GM12878 (cell line): ENCODE measurements around the gene LARGE1. TPM values are rescaled to one million over a fixed set of nuclear protein-coding genes. Genes with fewer than 3 reads are reported as not detected.

Experiments
- ATAC-seq: fragments of 200-7000 bp; cut with Tn5 transposase; 3 replicates; pipeline ENCODE4 v1.9.1; 2020; ENCODE audit warnings: mild to moderate bottlenecking, moderate library complexity
- BruUV-seq: library from RNA; stranded (reverse); fragments of 400-500 nt; replicated peaks from 2 replicates; lab custom pipeline; 2021; lab: Mats Ljungman, UMichigan
- CTCF ChIA-PET: fragments of 300-600 bp; sonication (Branson Sonifier 250); formaldehyde crosslinking; extraction: SDS; loops from one replicate; lab custom pipeline; 2021; ENCODE audit warnings: inconsistent platforms; lab: Yijun Ruan, JAX
- POLR2A ChIA-PET: fragments of 350-600 bp; formaldehyde crosslinking; extraction: SDS; loops from one replicate; lab custom pipeline; 2021; ENCODE audit warnings: inconsistent platforms; lab: Charles Lee
- RAD21 ChIA-PET: fragments of 300-600 bp; sonication (Branson Sonifier 250); formaldehyde crosslinking; loops from one replicate; lab custom pipeline; 2023; ENCODE audit warnings: antibody characterized with exemption; ENCODE audit not compliant: unreplicated experiment; lab: Charles Lee
- SMC1A ChIA-PET: fragments of 300-600 bp; sonication (Branson Sonifier 250); formaldehyde crosslinking; loops from one replicate; lab custom pipeline; 2023; ENCODE audit not compliant: unreplicated experiment, uncharacterized antibody; lab: Charles Lee
- DNase-seq: peaks from one replicate; pipeline ENCODE4 v3.0.0-alpha.2; 2011; ENCODE audit warnings: low read depth, low spot score
- FAIRE-seq: peaks from 3 replicates; lab custom pipeline; 2011; peaks lifted over from hg19 to GRCh38; lab: Jason Lieb, UNC
- H2AFZ ChIP-seq: 2 replicates; pipeline ENCODE4 v1.6.0; 2011; ENCODE audit warnings: low read depth, low read length, control low read depth; ENCODE audit not compliant: control insufficient read depth
- H3K27ac ChIP-seq: 2 replicates; pipeline ENCODE4 v1.5.1; 2011; ENCODE audit warnings: control low read depth; ENCODE audit not compliant: control insufficient read depth, insufficient read depth
- H3K27me3 ChIP-seq, 2 experiments: replicated peaks in 1 of 2; 2 replicates each; pipeline versions ENCODE4 v1.6.0 to v1.6.1; 2011; ENCODE audit warnings: low read length in 1 of 2; ENCODE audit not compliant: control insufficient read depth in 2 of 2, insufficient read depth in 2 of 2
- H3K36me3 ChIP-seq, 2 experiments: 2 replicates each; pipeline ENCODE4 v1.5.1; 2011; ENCODE audit warnings: low read length in 1 of 2; ENCODE audit not compliant: control insufficient read depth in 2 of 2, insufficient read depth in 2 of 2
- H3K4me1 ChIP-seq: 2 replicates; pipeline ENCODE4 v1.6.1; 2011; ENCODE audit warnings: mild to moderate bottlenecking, low read length, moderate library complexity, mixed read lengths; ENCODE audit not compliant: control insufficient read depth, insufficient read depth
- H3K4me2 ChIP-seq: 2 replicates; pipeline ENCODE4 v1.6.0; 2011; ENCODE audit warnings: control low read depth; ENCODE audit not compliant: control insufficient read depth, insufficient read depth
- H3K4me3 ChIP-seq: fragments of 200-600 bp; sonication (generic); 2 replicates; pipeline ENCODE4 v1.5.1; 2016
- H3K79me2 ChIP-seq: 2 replicates; pipeline ENCODE4 v1.6.0; 2011; ENCODE audit warnings: low read length; ENCODE audit not compliant: control insufficient read depth, insufficient read depth
- H3K9ac ChIP-seq: 2 replicates; pipeline ENCODE4 v1.8.0; 2011; ENCODE audit warnings: low read length, control low read depth, mixed read lengths; ENCODE audit not compliant: control insufficient read depth, insufficient read depth
- H3K9me3 ChIP-seq: replicated peaks from 3 replicates; pipeline ENCODE4 v1.5.1; 2011; ENCODE audit warnings: mild to moderate bottlenecking, low read length; ENCODE audit not compliant: control insufficient read depth, insufficient read depth
- H4K20me1 ChIP-seq: 2 replicates; pipeline ENCODE4 v1.6.0; 2011; ENCODE audit not compliant: control insufficient read depth, insufficient read depth
- BACH1 ChIP-seq: fragments of 450-650 bp; IDR thresholded peaks from 2 replicates; pipeline ENCODE4 v1.6.1; 2017; ENCODE audit warnings: mild to moderate bottlenecking, borderline replicate concordance
- BHLHE40 ChIP-seq, 2 experiments: fragments of 450-650 bp in 1 of 2; IDR thresholded peaks; 2 replicates each; pipeline ENCODE4 v1.6.1; 2011 to 2017; ENCODE audit warnings: low read depth in 2 of 2, borderline replicate concordance in 1 of 2, improper control_type of control experiment in 1 of 2, low read length in 1 of 2, mild to moderate bottlenecking in 1 of 2
- CBX3 ChIP-seq: fragments of 200-600 bp; sonication (generic); IDR thresholded peaks from 2 replicates; pipeline ENCODE4 v1.6.1; 2016; ENCODE audit warnings: low read depth, borderline replicate concordance
- EED ChIP-seq: sonication (generic); IDR thresholded peaks from 2 replicates; pipeline ENCODE4 v1.6.1; 2016; ENCODE audit warnings: antibody characterized with exemption, low read depth
- FOXM1 ChIP-seq: IDR thresholded peaks from 2 replicates; pipeline ENCODE4 v1.6.1; 2012; ENCODE audit warnings: low read depth, mild to moderate bottlenecking, inconsistent platforms, low read length, moderate library complexity
- HDAC6 ChIP-seq: fragments of 200-600 bp; sonication (generic); IDR thresholded peaks from one replicate; pipeline ENCODE4 v1.8.0; 2017; ENCODE audit warnings: antibody characterized with exemption; ENCODE audit not compliant: unreplicated experiment
- IKZF1 ChIP-seq: fragments of 450-650 bp; conservative IDR thresholded peaks from 2 replicates; pipeline ENCODE4 v1.6.1; 2017; ENCODE audit warnings: antibody characterized with exemption, mild to moderate bottlenecking
- JUNB ChIP-seq: IDR thresholded peaks from 2 replicates; pipeline ENCODE4 v1.6.1; 2016; ENCODE audit warnings: antibody characterized with exemption, mild to moderate bottlenecking
- JUND ChIP-seq: IDR thresholded peaks from 2 replicates; pipeline ENCODE4 v1.6.1; 2012; ENCODE audit warnings: low read depth, mild to moderate bottlenecking, low read length, improper control_type of control experiment, moderate library complexity
- NFIC ChIP-seq: IDR thresholded peaks from 2 replicates; pipeline ENCODE4 v1.6.1; 2012; ENCODE audit warnings: low read depth, mild to moderate bottlenecking, inconsistent platforms, low read length, moderate library complexity
- NFYA ChIP-seq: IDR thresholded peaks from 2 replicates; pipeline ENCODE4 v1.6.1; 2011; ENCODE audit warnings: low read depth, mild to moderate bottlenecking, low read length, improper control_type of control experiment, borderline replicate concordance
- PAX5 ChIP-seq: IDR thresholded peaks from 2 replicates; pipeline ENCODE4 v1.6.1; 2011; ENCODE audit warnings: low read depth, low read length, borderline replicate concordance
- RUNX3 ChIP-seq: IDR thresholded peaks from 2 replicates; pipeline ENCODE4 v1.6.1; 2012; ENCODE audit warnings: low read length, inconsistent platforms
- TAF1 ChIP-seq: IDR thresholded peaks from 2 replicates; pipeline ENCODE4 v1.6.1; 2011; ENCODE audit warnings: mild to moderate bottlenecking, low read depth, low read length, borderline replicate concordance
- TCF7 ChIP-seq: IDR thresholded peaks from 2 replicates; pipeline ENCODE4 v1.6.1; 2014; ENCODE audit warnings: antibody characterized with exemption, borderline replicate concordance
- USF1 ChIP-seq: IDR thresholded peaks from 2 replicates; pipeline ENCODE4 v1.6.1; 2011; ENCODE audit warnings: borderline replicate concordance, low read depth, mild to moderate bottlenecking, moderate library complexity, mixed read lengths, low read length; ENCODE audit not compliant: insufficient read depth; ENCODE audit errors: extremely low read length
- ZNF207 ChIP-seq: fragments of 450-650 bp; IDR thresholded peaks from 2 replicates; pipeline ENCODE4 v1.6.1; 2014; ENCODE audit warnings: antibody characterized with exemption, mild to moderate bottlenecking, borderline replicate concordance
- ZNF592 ChIP-seq: fragments of 450-650 bp; IDR thresholded peaks from 2 replicates; pipeline ENCODE4 v1.6.1; 2017; ENCODE audit warnings: mild to moderate bottlenecking, moderate library complexity
- WGBS: methylation state at CpG from one replicate; pipeline ENCODE4 v1.1.6; 2016; ENCODE audit warnings: low lambda C conversion rate; ENCODE audit not compliant: insufficient replicate concordance, insufficient coverage; ENCODE audit errors: missing lambda C conversion rate; 5-methylcytosine and 5-hydroxymethylcytosine counted together
- in situ Hi-C: fragments of 300-500 bp; cut with MboI; formaldehyde crosslinking; loops from 9 replicates; pipeline ENCODE4 v1.14.3; 2018; ENCODE audit warnings: mixed read lengths
- intact Hi-C: fragments of 100-400 bp; cut with micrococcal nuclease; formaldehyde crosslinking; loops from one replicate; pipeline ENCODE4 v1.14.2; 2022; ENCODE audit not compliant: unreplicated experiment
- polyA plus RNA-seq, 11 experiments: library from polyadenylated mRNA; depleted of rRNA in 4 of 11; unstranded in 6 of 11; stranded (reverse) in 5 of 11; fragments of >200 nt; fragmentation: Nextera tagmentation in 4 of 11; fragmentation: Illumina TruSeq in 1 of 11; extraction: Ambion mirVana in 4 of 11; extraction: Trizol in 1 of 11; gene quantifications; 1 replicate in 1 of 11; 2 replicates in 10 of 11; pipeline versions ENCODE4 v1.2.1 to v1.2.3, GENCODE V29; 2011 to 2016; ENCODE audit warnings: inconsistent platforms in 2 of 11, missing spikeins in 2 of 11, low read depth in 1 of 11
- total RNA-seq, 4 experiments: library from RNA; depleted of rRNA in 3 of 4; stranded (reverse); fragments of >200 nt in 3 of 4; fragmentation: Illumina TruSeq in 1 of 4; extraction: Trizol in 1 of 4; gene quantifications; 2 replicates each; pipeline versions ENCODE4 v1.2.1 to v1.2.3, GENCODE V29; 2013 to 2021

LARGE1 gene
- total and polyA plus RNA-seq, 10 of the 15 experiments (the other 5 are each of a cell fraction or from before 2014, with no cell fraction given) = 3.2 to 41.4 (median 17.3) TPM

GRCh38 chr22:33321466-33321865, 598.8 kb downstream of the LARGE1 start:
- H3K4me1 ChIP-seq = peaks cover 34% of the 10 kb centered on the region
- H2AFZ ChIP-seq = peak overlapping the region; percentile 20; the same call in 1 of the 2 replicates
- H3K36me3 ChIP-seq = peaks cover 0 to 2% of the 10 kb centered on the region in 2 experiments; a peak in 2 of 4 replicates
- no peaks in the 10 kb centered on the region for H4K20me1 ChIP-seq
- peak; percentile 12; the same call in 2 of the 3 replicates for ATAC-seq
- ChIA-PET RAD21 (interaction anchor here (0.8 to 1.5 kb wide), 4 partner anchors 20 to 150 kb away, joined by 3 to 6 read pairs (median 4); no protein-coding TSS in a partner anchor), POLR2A (no interaction called here), CTCF (interaction anchor here (1.9 kb wide), 1 partner anchor 21 kb away, joined by 6 read pairs; no protein-coding TSS in a partner anchor), SMC1A (interaction anchor here (0.6 to 1.3 kb wide), 5 partner anchors 14 to 198 kb away, joined by 3 to 5 read pairs (median 3); no protein-coding TSS in a partner anchor)
- H3K9ac ChIP-seq = no peak overlapping the region
- no peaks in the 10 kb centered on the region for H3K27me3 ChIP-seq
- peak overlapping the region; percentile 25; the same call in 1 of the 2 replicates for H3K27ac ChIP-seq
- BruUV-seq = no TSS peak
- FAIRE-seq = no peak
- WGBS = 12% methylated on average over 3 of the region's 3 CpGs
- H3K4me3 ChIP-seq = no peak overlapping the region
- peak; percentile 45 for DNase-seq
- in situ Hi-C loops (no loop called here), intact Hi-C loops (no loop called here)
- H3K79me2 ChIP-seq = no peaks in the 10 kb centered on the region
- peak overlapping the region; percentile 62 for H3K4me2 ChIP-seq
- H3K9me3 ChIP-seq = no peaks in the 10 kb centered on the region
- no peak for TF ChIP-seq FOXM1
- TF ChIP-seq ZNF592 = no peak
- TF ChIP-seq NFIC = 0 out of 2 replicates have a peak, but pooled peaks have one; percentile 38
- TF ChIP-seq NFYA = no peak
- no peak for TF ChIP-seq BACH1
- TF ChIP-seq TCF7 = 0 out of 2 replicates have a peak, but pooled peaks have one; percentile 32
- TF ChIP-seq HDAC6 = no peak
- no peak for TF ChIP-seq TAF1
- TF ChIP-seq USF1 = no peak
- TF ChIP-seq EED = 0 out of 2 replicates have a peak, but pooled peaks have one; percentile 34
- no peak for TF ChIP-seq JUND
- TF ChIP-seq BHLHE40 (IDR thresholded peaks at IDR 0.05; ENCODE audit: borderline replicate concordance in 1 of 2, low read depth in 2 of 2, low read length in 1 of 2) = no peak
- TF ChIP-seq IKZF1 = no peak; the same call in 1 of the 2 replicates
- no peak for TF ChIP-seq CBX3
- no peak for TF ChIP-seq PAX5
- peak; percentile 50; the same call in 1 of the 2 replicates for TF ChIP-seq RUNX3
- TF ChIP-seq JUNB = 0 out of 2 replicates have a peak, but pooled peaks have one; percentile 11
- no peak for TF ChIP-seq ZNF207
